ENCODE results near the gene LPCAT3.

The LPCAT3 gene

GRCh38 chr12:6963016-6963731, 55.1 kb downstream of the LPCAT3 start:
- TF ChIP-seq, protein P1, sequence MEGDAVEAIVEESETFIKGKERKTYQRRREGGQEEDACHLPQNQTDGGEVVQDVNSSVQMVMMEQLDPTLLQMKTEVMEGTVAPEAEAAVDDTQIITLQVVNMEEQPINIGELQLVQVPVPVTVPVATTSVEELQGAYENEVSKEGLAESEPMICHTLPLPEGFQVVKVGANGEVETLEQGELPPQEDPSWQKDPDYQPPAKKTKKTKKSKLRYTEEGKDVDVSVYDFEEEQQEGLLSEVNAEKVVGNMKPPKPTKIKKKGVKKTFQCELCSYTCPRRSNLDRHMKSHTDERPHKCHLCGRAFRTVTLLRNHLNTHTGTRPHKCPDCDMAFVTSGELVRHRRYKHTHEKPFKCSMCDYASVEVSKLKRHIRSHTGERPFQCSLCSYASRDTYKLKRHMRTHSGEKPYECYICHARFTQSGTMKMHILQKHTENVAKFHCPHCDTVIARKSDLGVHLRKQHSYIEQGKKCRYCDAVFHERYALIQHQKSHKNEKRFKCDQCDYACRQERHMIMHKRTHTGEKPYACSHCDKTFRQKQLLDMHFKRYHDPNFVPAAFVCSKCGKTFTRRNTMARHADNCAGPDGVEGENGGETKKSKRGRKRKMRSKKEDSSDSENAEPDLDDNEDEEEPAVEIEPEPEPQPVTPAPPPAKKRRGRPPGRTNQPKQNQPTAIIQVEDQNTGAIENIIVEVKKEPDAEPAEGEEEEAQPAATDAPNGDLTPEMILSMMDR (IDR thresholded peaks at IDR 0.05; ENCODE audit: low read depth, low read length): no peak
- no peak overlapping the region for H3K4me3 ChIP-seq (ENCODE audit: low read depth, low read length)

- no peak overlapping the region for H3K4me3 ChIP-seq (ENCODE audit: low read depth, low read length)
- TF ChIP-seq, protein P1 (IDR thresholded peaks at IDR 0.05; ENCODE audit: low read depth, low read length): no peak
These were observed 55.8 kb downstream of the LPCAT3 start for GRCh38 chr12:6962285-6963015.

DNA sequence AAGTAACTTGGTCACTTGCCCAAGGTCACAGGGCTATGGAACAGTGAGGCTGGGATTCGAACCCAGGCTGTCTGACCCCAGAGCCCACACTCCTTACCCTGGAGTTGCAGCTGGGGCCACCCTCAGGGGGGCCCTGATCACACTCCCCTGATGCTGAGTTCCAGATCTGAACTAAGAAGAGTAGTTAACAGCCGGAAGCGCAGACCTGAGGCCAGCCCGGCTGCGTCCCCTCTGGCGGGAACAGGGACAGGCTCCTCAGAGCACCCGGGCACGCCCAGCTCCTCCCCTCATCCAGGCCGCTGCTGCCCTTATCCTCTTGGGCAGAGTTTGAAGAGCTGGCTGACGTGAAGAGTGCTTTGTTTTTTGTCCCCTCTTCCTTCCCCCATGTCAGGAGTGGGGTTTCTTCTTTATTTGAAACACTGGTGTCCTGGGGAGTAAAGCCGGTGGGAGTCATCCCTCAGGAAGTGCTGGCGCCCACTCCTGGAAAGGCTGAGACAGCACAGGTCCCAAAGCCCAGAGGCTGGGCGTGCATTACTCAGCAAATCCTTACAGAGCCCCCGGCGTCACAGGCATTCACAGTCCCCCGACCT, 56.5 kb downstream of the LPCAT3 start:
- H3K4me3 ChIP-seq (ENCODE audit: low read depth, low read length): no peak overlapping the region
- TF ChIP-seq, protein P1 (IDR thresholded peaks at IDR 0.05; ENCODE audit: low read depth, low read length): peak; percentile 65

DNA sequence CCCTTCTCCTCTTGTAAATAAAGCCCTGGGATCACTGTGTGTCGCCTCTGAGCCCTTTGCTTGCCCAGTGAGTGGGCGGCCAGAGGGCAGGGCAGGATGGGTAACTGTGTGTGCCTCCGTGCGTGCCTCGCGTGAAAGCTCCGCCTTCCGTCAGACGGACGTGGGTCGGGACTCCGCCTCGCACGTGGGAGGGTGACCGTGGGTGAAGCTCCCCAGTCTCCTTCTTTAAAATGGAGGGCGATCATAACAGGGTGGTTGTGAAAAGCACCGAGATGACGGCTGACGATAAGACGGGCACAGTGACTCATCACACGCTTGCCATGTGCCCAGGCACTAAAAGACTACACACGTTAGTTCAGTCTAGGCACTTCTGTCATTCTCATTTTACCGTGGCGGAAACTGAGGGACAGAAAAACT, 57.0 kb downstream of the LPCAT3 start:
- TF ChIP-seq, protein P1 (IDR thresholded peaks at IDR 0.05; ENCODE audit: low read depth, low read length): no peak
- no peak overlapping the region for H3K4me3 ChIP-seq (ENCODE audit: low read depth, low read length)

DNA sequence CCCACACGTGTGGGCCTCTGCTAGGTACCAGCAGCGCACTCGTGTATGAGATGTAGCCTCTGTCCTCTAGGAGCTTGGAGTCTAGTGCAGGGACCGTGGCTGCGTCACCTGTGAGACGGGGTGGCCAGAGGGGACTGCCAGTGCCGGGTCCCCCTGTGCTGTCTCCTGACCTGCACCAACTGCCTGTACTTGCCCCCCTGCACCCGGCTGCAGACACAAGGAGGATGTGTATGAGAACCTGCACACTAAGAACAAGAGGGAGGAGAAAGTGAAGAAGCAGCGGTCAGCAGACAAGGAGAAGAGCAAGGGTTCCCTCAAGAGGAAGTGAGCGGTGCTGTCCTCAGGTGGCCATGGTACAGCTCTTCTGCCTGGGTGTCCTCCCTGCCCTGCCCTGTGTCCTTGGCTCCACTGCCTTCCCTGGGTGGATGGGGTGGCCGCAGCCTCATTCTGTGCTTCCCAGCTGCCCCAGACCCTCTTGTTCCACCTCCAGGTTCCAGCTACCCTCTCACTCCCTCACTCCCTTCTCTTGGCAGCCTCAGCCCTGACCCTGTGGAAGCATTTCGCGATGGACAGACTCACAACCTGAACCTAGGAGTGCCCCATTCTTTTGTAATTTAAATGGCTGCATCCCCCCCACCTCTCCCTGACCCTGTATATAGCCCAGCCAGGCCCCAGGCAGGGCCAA, 57.5 kb downstream of the LPCAT3 start:
- TF ChIP-seq, protein P1 (IDR thresholded peaks at IDR 0.05; ENCODE audit: low read depth, low read length): 0 out of 2 replicates have a peak, but pooled peaks have one; percentile 11
- no peak overlapping the region for H3K4me3 ChIP-seq (ENCODE audit: low read depth, low read length)

GRCh38 chr12:6959805-6960592, 58.3 kb downstream of the LPCAT3 start:
- TF ChIP-seq, protein P1 (IDR thresholded peaks at IDR 0.05; ENCODE audit: low read depth, low read length): no peak
- no peak overlapping the region for H3K4me3 ChIP-seq (ENCODE audit: low read depth, low read length)
